Fibroblast of skin of back (primary cell): Measurements from ENCODE around the gene ZNF141.
"Not testable (repeated sequence)": the region's sequence is repeated elsewhere in the genome, so short reads cannot be mapped to it uniquely, and the experiment has no call there.

Source experiments
- DNase-seq: peaks from one replicate; pipeline ENCODE4 v3.0.0-alpha.2; 2013

ZNF141 gene

GRCh38 chr4:385934-386707 lies 48.5 kb downstream of the ZNF141 start:
- DNase-seq, result no peak

- DNase-seq, result no peak
Observed at GRCh38 chr4:386708-387105, 49.1 kb downstream of the ZNF141 start.

GRCh38 chr4:404006-404405 lies 66.4 kb downstream of the ZNF141 start:
- no peak for DNase-seq

GRCh38 chr4:408321-408720 lies 70.7 kb downstream of the ZNF141 start:
- DNase-seq, result not testable (repeated sequence)

- no peak for DNase-seq
Observed at GRCh38 chr4:422587-422986, 85.0 kb downstream of the ZNF141 start.
